HG03354 (cell line): ENCODE measurements around the gene BPGM.
"Not testable (repeated sequence)": the region's sequence is repeated elsewhere in the genome, so short reads cannot be mapped to it uniquely, and the experiment has no call there.

Experiments
- ATAC-seq: cut with Tn5 transposase; IDR thresholded peaks from one replicate; pipeline ENCODE4 v1.9.1; 2021; ENCODE audit warnings: mild to moderate bottlenecking; ENCODE audit not compliant: unreplicated experiment, poor library complexity, severe bottlenecking

Gene BPGM

GRCh38 chr7:134630237-134630636, 16.4 kb upstream of the BPGM start:
- ATAC-seq, result no peak

- ATAC-seq, result no peak
These were observed 15.8 kb upstream of the BPGM start for GRCh38 chr7:134630893-134631292.

- ATAC-seq, result no peak
These were observed 14.6 kb upstream of the BPGM start for GRCh38 chr7:134632052-134632451.

GRCh38 chr7:134632937-134633540, 13.6 kb upstream of the BPGM start:
- ATAC-seq, result peak; percentile 70

- peak; percentile 84 for ATAC-seq
These were observed 10.6 kb upstream of the BPGM start for GRCh38 chr7:134636008-134636449.

- no peak for ATAC-seq
These were observed 9.2 kb upstream of the BPGM start for GRCh38 chr7:134637441-134637840.

- no peak for ATAC-seq
These were observed 8.5 kb upstream of the BPGM start for GRCh38 chr7:134637934-134638719.

- ATAC-seq, result no peak
These were observed 7.6 kb upstream of the BPGM start for GRCh38 chr7:134639061-134639460.

GRCh38 chr7:134639683-134640279, 6.9 kb upstream of the BPGM start:
- no peak for ATAC-seq

- no peak for ATAC-seq
These were observed 5.6 kb upstream of the BPGM start for GRCh38 chr7:134640842-134641715.

- not testable (repeated sequence) for ATAC-seq
These were observed 4.7 kb upstream of the BPGM start for GRCh38 chr7:134641981-134642380.

GRCh38 chr7:134643131-134643530, 3.5 kb upstream of the BPGM start:
- no peak for ATAC-seq

GRCh38 chr7:134645478-134645877, 1.2 kb upstream of the BPGM start:
- no peak for ATAC-seq

- no peak for ATAC-seq
These were observed 718 bp upstream of the BPGM start for GRCh38 chr7:134645935-134646334.

GRCh38 chr7:134648456-134648855, 1.8 kb downstream of the BPGM start:
- no peak for ATAC-seq

- ATAC-seq, result no peak
These were observed 2.6 kb downstream of the BPGM start for GRCh38 chr7:134649226-134649775.

- ATAC-seq, result no peak
These were observed 5.3 kb downstream of the BPGM start for GRCh38 chr7:134651991-134652390.

GRCh38 chr7:134654104-134654775, 7.6 kb downstream of the BPGM start:
- no peak for ATAC-seq

- no peak for ATAC-seq
These were observed 10.9 kb downstream of the BPGM start for GRCh38 chr7:134657526-134657925.
